ENCODE data around the gene FAM120AOS. TPM values are rescaled to one million over a fixed set of nuclear protein-coding genes. Genes with fewer than 3 reads are reported as not detected.

Gene FAM120AOS
- polyA plus RNA-seq (42.0 and 44.5 TPM in 2 replicates), polyA minus RNA-seq (46.3 and 53.4 TPM in 2 replicates)

- Histone ChIP-seq H3K27ac (ENCODE audit: low read length) (peak within 1 kb of the TSS; percentile 74), H3K9ac (ENCODE audit: low read length) (peak within 1 kb of the TSS; percentile 80), H3K36me3 (ENCODE audit: insufficient read depth, low read length) (no peaks in the 10 kb centered on the region), H3F3A (ENCODE audit: insufficient read depth, low read length, poor library complexity, severe bottlenecking) (peaks cover 3% of the 10 kb centered on the region), H3K79me2 (replicated peaks; ENCODE audit: insufficient read depth, low read length) (peaks cover 52% of the 10 kb centered on the region), H3K9me3 (ENCODE audit: low read length) (no peaks in the 10 kb centered on the region), H4K20me1 (ENCODE audit: insufficient read depth) (no peaks in the 10 kb centered on the region), H3K9me2 (ENCODE audit: insufficient read depth, low read length) (no peaks in the 10 kb centered on the region), H3K4me2 (ENCODE audit: low read length) (peak within 1 kb of the TSS; percentile 76), H3K27me3 (ENCODE audit: insufficient read depth, low read depth, low read length) (no peaks in the 10 kb centered on the region), H3K4me3 (ENCODE audit: low read length) (peak within 1 kb of the TSS; percentile 94), H2AFZ (ENCODE audit: low read depth, low read length) (peak within 1 kb of the TSS; percentile 4)
- TF ChIP-seq SMC3 (conservative IDR thresholded peaks at IDR 0.05; ENCODE audit: poor library complexity), result no peak
- TF ChIP-seq REST (IDR thresholded peaks at IDR 0.05; ENCODE audit: borderline replicate concordance), result no peak
- no peak for TF ChIP-seq EZH2 (IDR thresholded peaks at IDR 0.05; ENCODE audit: borderline replicate concordance, insufficient read depth, low read length, poor library complexity, severe bottlenecking)
- TF ChIP-seq CTCF (IDR thresholded peaks at IDR 0.05; ENCODE audit: poor library complexity, severe bottlenecking), result no peak
- TF ChIP-seq TAF1 (IDR thresholded peaks at IDR 0.05; ENCODE audit: low read depth), result peak; percentile 50
- TF ChIP-seq RAD21 (conservative IDR thresholded peaks at IDR 0.05), result peak; percentile 22
- peak; percentile 53 for TF ChIP-seq MXI1 (conservative IDR thresholded peaks at IDR 0.05; ENCODE audit: poor library complexity, severe bottlenecking)
- no peak for TF ChIP-seq EP300 (conservative IDR thresholded peaks at IDR 0.05; ENCODE audit: poor library complexity, severe bottlenecking)
- TF ChIP-seq POLR2AphosphoS5 (IDR thresholded peaks at IDR 0.05), result peak; percentile 34
Measured at GRCh38 chr9:93453047-93453914, at the start of gene FAM120AOS. Gene FAM120AOS (minus strand): TSS chr9:93453581. CDS start chr9:93452709, 872 bp downstream.

- no peak overlapping the region for H3K4me3 ChIP-seq (ENCODE audit: low read length)
- no peak overlapping the region for H3K27ac ChIP-seq (ENCODE audit: low read length)
- peaks cover 15% of the 10 kb centered on the region for H3K36me3 ChIP-seq (ENCODE audit: insufficient read depth, low read length)
- H3K79me2 ChIP-seq (replicated peaks; ENCODE audit: insufficient read depth, low read length), result no peaks in the 10 kb centered on the region
- no peak for TF ChIP-seq TAF1 (IDR thresholded peaks at IDR 0.05; ENCODE audit: low read depth)
- TF ChIP-seq REST (IDR thresholded peaks at IDR 0.05; ENCODE audit: borderline replicate concordance), result no peak
- no peak for TF ChIP-seq CTCF (IDR thresholded peaks at IDR 0.05; ENCODE audit: poor library complexity, severe bottlenecking)
- TF ChIP-seq MXI1 (conservative IDR thresholded peaks at IDR 0.05; ENCODE audit: poor library complexity, severe bottlenecking), result no peak
- no peak overlapping the region for H3K4me2 ChIP-seq (ENCODE audit: low read length)
- no peaks in the 10 kb centered on the region for H3K9me2 ChIP-seq (ENCODE audit: insufficient read depth, low read length)
- H4K20me1 ChIP-seq (ENCODE audit: insufficient read depth), result no peaks in the 10 kb centered on the region
- H2AFZ ChIP-seq (ENCODE audit: low read depth, low read length), result no peak overlapping the region
- no peak overlapping the region for H3K9ac ChIP-seq (ENCODE audit: low read length)
- H3K9me3 ChIP-seq (ENCODE audit: low read length), result no peaks in the 10 kb centered on the region
- no peaks in the 10 kb centered on the region for H3K27me3 ChIP-seq (ENCODE audit: insufficient read depth, low read depth, low read length)
- H3F3A ChIP-seq (ENCODE audit: insufficient read depth, low read length, poor library complexity, severe bottlenecking), result no peaks in the 10 kb centered on the region
Measured at GRCh38 chr9:93501406-93501805, 48.0 kb upstream of the FAM120AOS start.
